A549 (cell line): ENCODE results near the gene KRT15. TPM values are rescaled to one million over a fixed set of nuclear protein-coding genes. Genes with fewer than 3 reads are reported as not detected.

Experiments
- ATAC-seq, 2 experiments: fragments of 200-7000 bp in 1 of 2; fragments of >200 bp in 1 of 2; cut with Nextera tagmentation in 1 of 2; cut with Tn5 transposase in 1 of 2; 3 replicates each; pipeline versions ENCODE4 v1.8.0 to v1.9.1; 2018 to 2020; ENCODE audit warnings: mild to moderate bottlenecking in 1 of 2, moderate library complexity in 1 of 2
- CTCF ChIA-PET: fragments of 300-600 bp; sonication (Branson Sonifier 250); formaldehyde crosslinking; extraction: SDS; loops from one replicate; lab custom pipeline; 2021; ENCODE audit warnings: antibody characterized with exemption, inconsistent platforms; lab: Yijun Ruan, JAX
- POLR2A ChIA-PET: fragments of 350-600 bp; formaldehyde crosslinking; extraction: SDS; loops from one replicate; lab custom pipeline; 2021; ENCODE audit warnings: antibody characterized with exemption, inconsistent platforms; lab: Yijun Ruan, JAX
- DNase-seq, 2 experiments: peaks; one replicate each; pipeline versions ENCODE4 v3.0.0 to v3.0.0-alpha.2; 2011 to 2016; ENCODE audit warnings: low read depth in 1 of 2, low spot score in 1 of 2
- FAIRE-seq: peaks from 2 replicates; lab custom pipeline; 2011; peaks lifted over from hg19 to GRCh38; lab: Jason Lieb, UNC
- H3K27ac ChIP-seq, 2 experiments: fragments of >200 bp; sonication (Bioruptor Twin); formaldehyde crosslinking; 3 replicates each; pipeline ENCODE4 v1.5.1; 2016 to 2017
- H3K4me1 ChIP-seq: fragments of >200 bp; sonication (Bioruptor Twin); formaldehyde crosslinking; 3 replicates; pipeline ENCODE4 v1.6.1; 2016
- H3K4me2 ChIP-seq: fragments of >200 bp; sonication (Bioruptor Twin); formaldehyde crosslinking; 3 replicates; pipeline ENCODE4 v1.6.1; 2016
- H3K4me3 ChIP-seq: fragments of >200 bp; sonication (Bioruptor Twin); formaldehyde crosslinking; 3 replicates; pipeline ENCODE4 v1.5.1; 2016
- H3K9me3 ChIP-seq: fragments of >200 bp; sonication (Bioruptor Twin); formaldehyde crosslinking; 3 replicates; pipeline ENCODE4 v1.6.1; 2016
- CBX2 ChIP-seq: fragments of 200-600 bp; sonication (generic); IDR thresholded peaks from 2 replicates; pipeline ENCODE4 v1.6.1; 2016; ENCODE audit warnings: low read depth, mild to moderate bottlenecking, borderline replicate concordance
- CBX8 ChIP-seq: fragments of 200-600 bp; sonication (generic); IDR thresholded peaks from 2 replicates; pipeline ENCODE4 v1.6.1; 2016
- CTCF ChIP-seq: fragments of >200 bp; sonication (Bioruptor Twin); formaldehyde crosslinking; IDR thresholded peaks from 3 replicates; pipeline ENCODE4 v1.5.1; 2016
- EHF ChIP-seq: fragments of 250-450 bp; sonication (Bioruptor Pico); IDR thresholded peaks from 2 replicates; pipeline ENCODE4 v1.5.0; 2020; ENCODE audit warnings: mild to moderate bottlenecking
- ESRRA ChIP-seq: fragments of 150-350 bp; IDR thresholded peaks from 2 replicates; pipeline ENCODE4 v1.6.1; 2014; ENCODE audit warnings: mild to moderate bottlenecking, low read length, borderline replicate concordance
- FOSB ChIP-seq: fragments of 250-450 bp; sonication (Bioruptor Pico); IDR thresholded peaks from 2 replicates; pipeline ENCODE4 v1.5.0; 2020; ENCODE audit warnings: mild to moderate bottlenecking, moderate library complexity
- HDAC2 ChIP-seq: fragments of 200-600 bp; sonication (generic); IDR thresholded peaks from 2 replicates; pipeline ENCODE4 v1.6.1; 2016
- HEYL ChIP-seq: fragments of 250-450 bp; sonication (Bioruptor Pico); IDR thresholded peaks from 2 replicates; pipeline ENCODE4 v1.8.0; 2021; ENCODE audit warnings: mild to moderate bottlenecking, moderate library complexity
- HOXB13 ChIP-seq: fragments of 250-450 bp; sonication (Bioruptor Pico); IDR thresholded peaks from 2 replicates; pipeline ENCODE4 v1.5.0; 2020; ENCODE audit warnings: low read depth, mild to moderate bottlenecking, moderate library complexity
- HOXB5 ChIP-seq: fragments of 250-450 bp; sonication (Bioruptor Pico); IDR thresholded peaks from 2 replicates; pipeline ENCODE4 v1.5.0; 2020; ENCODE audit warnings: mild to moderate bottlenecking, moderate library complexity
- JUN ChIP-seq, 2 experiments: fragments of >200 bp; sonication (Bioruptor Twin); formaldehyde crosslinking; IDR thresholded peaks; 2 replicates in 1 of 2; 3 replicates in 1 of 2; pipeline ENCODE4 v1.6.1; 2016 to 2017
- NFE2L2 ChIP-seq: fragments of 150-350 bp; conservative IDR thresholded peaks from 2 replicates; pipeline ENCODE4 v1.6.1; 2014; ENCODE audit warnings: low read length
- NR3C1 ChIP-seq: fragments of >200 bp; sonication (Bioruptor Twin); formaldehyde crosslinking; IDR thresholded peaks from 3 replicates; pipeline ENCODE4 v1.6.1; 2017
- PBX3 ChIP-seq: IDR thresholded peaks from 2 replicates; pipeline ENCODE4 v1.6.1; 2012
- POLR2AphosphoS2 ChIP-seq: conservative IDR thresholded peaks from 2 replicates; pipeline ENCODE4 v1.6.1; 2012; ENCODE audit warnings: low read length, improper control_type of control experiment, inconsistent platforms
- RCOR1 ChIP-seq: fragments of 150-350 bp; IDR thresholded peaks from 2 replicates; pipeline ENCODE4 v1.6.1; 2014; ENCODE audit warnings: antibody characterized with exemption, low read length, low read depth
- REST ChIP-seq: fragments of 200-600 bp; sonication (generic); IDR thresholded peaks from 2 replicates; pipeline ENCODE4 v1.6.1; 2016; ENCODE audit warnings: antibody characterized with exemption, mild to moderate bottlenecking, moderate library complexity
- RNF2 ChIP-seq: fragments of 200-600 bp; sonication (generic); IDR thresholded peaks from 2 replicates; pipeline ENCODE4 v1.6.1; 2016; ENCODE audit warnings: low read depth, mild to moderate bottlenecking, antibody characterized with exemption, moderate library complexity, borderline replicate concordance
- SREBF2 ChIP-seq: fragments of 450-650 bp; IDR thresholded peaks from 2 replicates; pipeline ENCODE4 v1.6.1; 2014; ENCODE audit warnings: mild to moderate bottlenecking, moderate library complexity
- TP53 ChIP-seq: fragments of 250-450 bp; sonication (Bioruptor Pico); IDR thresholded peaks from 2 replicates; pipeline ENCODE4 v1.5.0; 2021; ENCODE audit warnings: mild to moderate bottlenecking, moderate library complexity
- USF2 ChIP-seq: fragments of 450-650 bp; IDR thresholded peaks from 2 replicates; pipeline ENCODE4 v1.6.1; 2014; ENCODE audit warnings: antibody characterized with exemption
- ZSCAN20 ChIP-seq: fragments of 250-450 bp; sonication (Bioruptor Pico); IDR thresholded peaks from 2 replicates; pipeline ENCODE4 v1.8.0; 2022; ENCODE audit warnings: mild to moderate bottlenecking, moderate library complexity
- WGBS: methylation state at CpG from one replicate; pipeline ENCODE4 v1.1.6; 2017; ENCODE audit errors: missing lambda C conversion rate; 5-methylcytosine and 5-hydroxymethylcytosine counted together
- polyA plus RNA-seq, 4 experiments: library from polyadenylated mRNA; depleted of rRNA in 3 of 4; stranded (reverse); fragments of >200 nt; fragmentation: RNase III in 1 of 4; extraction: RNeasy Plus Mini Kit Qiagen cat#74134 plus additional on column Dnase treatment in 1 of 4; gene quantifications; 2 replicates in 3 of 4; 3 replicates in 1 of 4; pipeline ENCODE4 v1.2.3, GENCODE V29; 2011 to 2017

KRT15 gene
- polyA plus RNA-seq, 2 of the 4 experiments (the other 2 are of a cell fraction): 0.62 to 2.1 TPM

GRCh38 chr17:41500131-41500911 lies 18.4 kb downstream of the KRT15 start:
- Histone ChIP-seq H3K4me2 (peak overlapping the region; percentile 33), H3K27ac (peak overlapping the region; percentile 44 to 64; a peak in 5 of 6 replicates), H3K9me3 (no peaks in the 10 kb centered on the region)
- whole genome bisulfite sequencing: 66% methylated on average over 15 of the region's 15 CpGs
- no peak for FAIRE-seq
- ATAC-seq: peak; percentile 23 to 29; a peak in 5 of 6 replicates
- CTCF ChIA-PET: interaction anchor here (0.7 to 20.5 kb wide), 8 partner anchors 10 to 167 kb away, joined by 3 to 163 read pairs (median 4); partner anchors contain the start of gene KRT36
- peak; percentile 50 to 61 for DNase-seq
- TF ChIP-seq HOXB13 (CRISPR knock-in tag) (no peak), JUN (IDR thresholded peaks at IDR 0.05) (no peak), NFE2L2 (no peak), HDAC2 (no peak), NR3C1 (no peak), RNF2 (no peak), ZSCAN20 (CRISPR knock-in tag) (no peak), FOSB (CRISPR knock-in tag) (no peak), RCOR1 (no peak), SREBF2 (no peak), USF2 (no peak), TP53 (CRISPR knock-in tag) (no peak), CBX2 (no peak), POLR2AphosphoS2 (no peak)
- TF ChIP-seq, all 56 proteins: peak for 0
- POLR2A ChIA-PET: no interaction called here
- Histone ChIP-seq H3K4me1 (peaks cover 21% of the 10 kb centered on the region), H3K4me3 (no peak overlapping the region)

GRCh38 chr17:41499714-41500113 lies 19.0 kb downstream of the KRT15 start:
- CTCF ChIA-PET: interaction anchor here (0.9 to 20.5 kb wide), 4 partner anchors 10 to 149 kb away, joined by 3 to 163 read pairs (median 4); partner anchors contain the start of gene KRT36
- POLR2A ChIA-PET: no interaction called here
- DNase-seq: no peak
- Histone ChIP-seq H3K4me3 (no peak overlapping the region), H3K4me1 (peaks cover 22% of the 10 kb centered on the region), H3K27ac (peak overlapping the region; percentile 44 to 64; a peak in 4 of 6 replicates), H3K4me2 (peak overlapping the region; percentile 33), H3K9me3 (no peaks in the 10 kb centered on the region)
- no peak for TF ChIP-seq NR3C1
- TF ChIP-seq RNF2: no peak
- no peak for TF ChIP-seq SREBF2
- TF ChIP-seq EHF (CRISPR knock-in tag): no peak
- TF ChIP-seq CTCF: no peak
- TF ChIP-seq HOXB5 (CRISPR knock-in tag): no peak
- no peak for TF ChIP-seq ESRRA
- no peak for TF ChIP-seq REST
- TF ChIP-seq CBX8: no peak
- no peak for TF ChIP-seq PBX3
- no peak for TF ChIP-seq HEYL
- no peak for ATAC-seq
- WGBS: 86% methylated on average over 5 of the region's 5 CpGs
- no peak for FAIRE-seq
